ENCODE results near the gene KBTBD3. TPM values are rescaled to one million over a fixed set of nuclear protein-coding genes. Genes with fewer than 3 reads are reported as not detected.
"Not testable (repeated sequence)": the region's sequence is repeated elsewhere in the genome, so short reads cannot be mapped to it uniquely, and the experiment has no call there.

KBTBD3 gene
- polyA plus RNA-seq, 1 experiment = 7.3 TPM

DNA sequence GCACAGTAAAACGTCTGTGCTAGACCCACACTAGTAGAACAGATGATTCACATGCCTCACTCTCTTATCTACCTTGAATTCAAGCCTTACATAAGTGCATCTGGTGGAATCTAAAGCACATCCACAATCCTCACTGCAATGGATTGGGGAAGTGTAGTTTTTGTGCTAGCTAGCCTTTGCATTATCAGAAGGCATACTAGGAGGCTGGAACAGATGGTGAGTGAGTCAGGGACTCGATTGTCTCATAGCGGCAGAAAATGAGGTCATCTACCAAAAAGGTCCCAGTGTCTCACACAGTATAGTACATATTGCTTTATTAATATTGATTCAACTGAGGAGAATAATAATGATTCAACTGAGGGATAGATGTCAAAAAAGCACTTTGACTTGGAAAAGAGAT, 64.4 kb downstream of the KBTBD3 start:
- CTCF ChIA-PET = no interaction called here
- POLR2A ChIA-PET = no interaction called here

GRCh38 chr11:106011481-106011880, 65.7 kb downstream of the KBTBD3 start:
- TF ChIP-seq CTCF (IDR thresholded peaks at IDR 0.05; ENCODE audit: low read depth, low read length) = no peak
- Histone ChIP-seq H3K27ac (ENCODE audit: low read depth, low read length) (no peak overlapping the region), H3K27me3 (ENCODE audit: control insufficient read depth, insufficient read depth, low read length) (no peaks in the 10 kb centered on the region), H3K4me3 (ENCODE audit: low read depth, low read length) (no peak overlapping the region), H3K9me3 (ENCODE audit: control insufficient read depth, insufficient read depth, low read length) (no peaks in the 10 kb centered on the region)
- ChIA-PET CTCF (no interaction called here), POLR2A (no interaction called here)
- DNase-seq (ENCODE audit: low read depth, low spot score) = no peak

More for the DNA sequence above, 64.4 kb downstream of the KBTBD3 start:
- Histone ChIP-seq H3K27ac (ENCODE audit: low read depth, low read length) (peak overlapping the region; percentile 41), H3K4me3 (ENCODE audit: low read depth, low read length) (no peak overlapping the region), H3K27me3 (ENCODE audit: control insufficient read depth, insufficient read depth, low read length) (no peaks in the 10 kb centered on the region), H3K9me3 (ENCODE audit: control insufficient read depth, insufficient read depth, low read length) (no peaks in the 10 kb centered on the region)
- DNase-seq (ENCODE audit: low read depth, low spot score) = peak; percentile 72
- no peak for TF ChIP-seq CTCF (IDR thresholded peaks at IDR 0.05; ENCODE audit: low read depth, low read length)

GRCh38 chr11:106003094-106003493, 74.1 kb downstream of the KBTBD3 start:
- CTCF ChIA-PET = interaction anchor here (0.7 kb wide), 1 partner anchor 1279 kb away, joined by 3 read pairs; no protein-coding TSS in a partner anchor
- DNase-seq (ENCODE audit: low read depth, low spot score); POLR2A ChIA-PET; H3K27ac ChIP-seq (ENCODE audit: low read depth, low read length); H3K27me3 ChIP-seq (ENCODE audit: control insufficient read depth, insufficient read depth, low read length); H3K9me3 ChIP-seq (ENCODE audit: control insufficient read depth, insufficient read depth, low read length); H3K4me3 ChIP-seq (ENCODE audit: low read depth, low read length): not testable (repeated sequence)

GRCh38 chr11:106001304-106002012, 75.7 kb downstream of the KBTBD3 start:
- CTCF ChIA-PET = no interaction called here
- peaks cover 2% of the 10 kb centered on the region; the same call in 1 of the 2 replicates for H3K9me3 ChIP-seq (ENCODE audit: control insufficient read depth, insufficient read depth, low read length)
- no peak for TF ChIP-seq CTCF (IDR thresholded peaks at IDR 0.05; ENCODE audit: low read depth, low read length)
- H3K27me3 ChIP-seq (ENCODE audit: control insufficient read depth, insufficient read depth, low read length) = no peaks in the 10 kb centered on the region
- H3K4me3 ChIP-seq (ENCODE audit: low read depth, low read length) = no peak overlapping the region
- POLR2A ChIA-PET = no interaction called here
- DNase-seq (ENCODE audit: low read depth, low spot score) = no peak
- H3K27ac ChIP-seq (ENCODE audit: low read depth, low read length) = no peak overlapping the region

Other genes with a start within 250 kb of the KBTBD3 start
- gene MSANTD4, start 55.1 kb downstream of the KBTBD3 start, polyA plus RNA-seq (2011; rRNA removed) = 19.9 and 29.0 TPM in 2 replicates
- 41.7 and 61.9 TPM in 2 replicates for gene AASDHPPT, start 315 bp upstream of the KBTBD3 start, polyA plus RNA-seq (2011; rRNA removed)